Kidney (tissue), 14 donors: Measurements from ENCODE around the gene ARL15. TPM values are rescaled to one million over a fixed set of nuclear protein-coding genes. Genes with fewer than 3 reads are reported as not detected.

Experiments
- DNase-seq, 5 donors: peaks; one replicate each; pipeline ENCODE4 v3.0.0-alpha.2; 2013 to 2020
- FAIRE-seq: peaks from 2 replicates; lab custom pipeline; 2012; peaks lifted over from hg19 to GRCh38; lab: Jason Lieb, UNC
- H3K27ac ChIP-seq, 2 donors: one replicate each; pipeline ENCODE4 v1.7.0; 2013; ENCODE audit warnings: low read depth in 2 of 2, low read length in 2 of 2, inconsistent platforms in 1 of 2
- H3K27me3 ChIP-seq: one replicate; pipeline ENCODE4 v1.7.1; 2013; ENCODE audit warnings: low read length, inconsistent platforms; ENCODE audit not compliant: control insufficient read depth, insufficient read depth
- H3K36me3 ChIP-seq, 3 donors: one replicate each; pipeline versions ENCODE4 v1.7.0 to v1.7.1; 2013; ENCODE audit warnings: low read length in 3 of 3, control low read depth in 1 of 3, inconsistent platforms in 1 of 3; ENCODE audit not compliant: insufficient read depth in 3 of 3, control insufficient read depth in 2 of 3
- H3K4me1 ChIP-seq, 3 donors: one replicate each; pipeline versions ENCODE4 v1.7.0 to v1.7.1; 2013; ENCODE audit warnings: low read length in 3 of 3, inconsistent platforms in 1 of 3, low read depth in 1 of 3; ENCODE audit not compliant: control insufficient read depth in 2 of 3, insufficient read depth in 2 of 3
- H3K4me3 ChIP-seq, 3 donors: one replicate each; pipeline versions ENCODE4 v1.7.0 to v1.8.1; 2013; ENCODE audit warnings: low read length in 3 of 3, control low read depth in 1 of 3, inconsistent platforms in 1 of 3
- H3K9ac ChIP-seq, 3 donors: one replicate each; pipeline versions ENCODE4 v1.7.0 to v1.7.1; 2013; ENCODE audit warnings: low read length in 3 of 3, control low read depth in 1 of 3, inconsistent platforms in 1 of 3
- H3K9me3 ChIP-seq, 3 donors: one replicate each; pipeline versions ENCODE4 v1.7.0 to v1.7.1; 2013; ENCODE audit warnings: low read length in 3 of 3, control low read depth in 1 of 3, inconsistent platforms in 1 of 3; ENCODE audit not compliant: control insufficient read depth in 2 of 3, insufficient read depth in 1 of 3
- CTCF ChIP-seq: IDR thresholded peaks from 3 replicates; pipeline ENCODE4 v1.5.1; 2012; ENCODE audit warnings: mild to moderate bottlenecking, moderate library complexity, borderline replicate concordance; ENCODE audit not compliant: insufficient read depth; ENCODE audit errors: extremely low read depth
- intact Hi-C: fragments of 100-400 bp; cut with DNase I; formaldehyde crosslinking; loops from one replicate; pipeline ENCODE4 v1.11.1; 2022
- polyA plus RNA-seq: library from polyadenylated mRNA; stranded (reverse); fragments of 350-450 nt; fragmentation: Illumina TruSeq; extraction: RNeasy Lipid Tissue Mini Kit (QIAGEN cat#74804); gene quantifications from one replicate; pipeline ENCODE4 v1.2.3, GENCODE V29; 2014; ENCODE audit warnings: low read depth, low replicate concordance; ENCODE audit not compliant: insufficient read depth
- total RNA-seq: library from RNA; stranded (reverse); fragmentation: NEBNext Ultra II Directional; extraction: Animal tissue kit (Norgen Biotek cat#: 25700); gene quantifications from one replicate; pipeline ENCODE4 v1.2.1, GENCODE V29; 2021
- donor health status: control.
- donor health status: control.
- donor health status: control.
- donor health status: control.
- donor health status: control.
- donor health status: DM: yes; HTN: yes; CAD: no.
- donor health status: Normal renal cell carcinoma (clear cell type).

The ARL15 gene
- total and polyA plus RNA-seq, 2 donors from 2014 or later: 21.1 to 36.6 TPM

- no peaks in the 10 kb centered on the region for H3K36me3 ChIP-seq
- intact Hi-C loops: no loop called here
- H3K4me1 ChIP-seq: no peaks in the 10 kb centered on the region
- H3K27ac ChIP-seq: no peak overlapping the region
- FAIRE-seq (no peak), DNase-seq (no peak)
- H3K27me3 ChIP-seq: no peaks in the 10 kb centered on the region
- no peak for TF ChIP-seq CTCF
- no peak overlapping the region for H3K4me3 ChIP-seq
- no peak overlapping the region for H3K9ac ChIP-seq
- H3K9me3 ChIP-seq: no peaks in the 10 kb centered on the region
These were observed 395.3 kb downstream of the ARL15 start for GRCh38 chr5:53915120-53915519.

GRCh38 chr5:53913941-53914340 lies 396.4 kb downstream of the ARL15 start:
- H3K4me3 ChIP-seq: no peak overlapping the region
- no peaks in the 10 kb centered on the region for H3K4me1 ChIP-seq
- intact Hi-C loops: no loop called here
- no peaks in the 10 kb centered on the region for H3K9me3 ChIP-seq
- no peak overlapping the region for H3K27ac ChIP-seq
- no peaks in the 10 kb centered on the region for H3K27me3 ChIP-seq
- DNase-seq (no peak), FAIRE-seq (no peak)
- H3K9ac ChIP-seq: no peak overlapping the region
- no peak for TF ChIP-seq CTCF
- H3K36me3 ChIP-seq: no peaks in the 10 kb centered on the region

GRCh38 chr5:53908757-53909156 lies 401.6 kb downstream of the ARL15 start:
- no peaks in the 10 kb centered on the region for H3K27me3 ChIP-seq
- no peak overlapping the region for H3K9ac ChIP-seq
- no peaks in the 10 kb centered on the region for H3K9me3 ChIP-seq
- H3K4me3 ChIP-seq: no peak overlapping the region
- intact Hi-C loops: no loop called here
- no peaks in the 10 kb centered on the region for H3K4me1 ChIP-seq
- H3K27ac ChIP-seq: no peak overlapping the region
- DNase-seq: no peak
- no peak for FAIRE-seq
- no peak for TF ChIP-seq CTCF
- H3K36me3 ChIP-seq: no peaks in the 10 kb centered on the region

GRCh38 chr5:53907827-53908226 lies 402.5 kb downstream of the ARL15 start:
- FAIRE-seq (no peak), DNase-seq (no peak)
- no peak for TF ChIP-seq CTCF
- intact Hi-C loops: no loop called here
- H3K27ac ChIP-seq: no peak overlapping the region
- no peak overlapping the region for H3K4me3 ChIP-seq
- no peaks in the 10 kb centered on the region for H3K36me3 ChIP-seq
- no peak overlapping the region for H3K9ac ChIP-seq
- no peaks in the 10 kb centered on the region for H3K9me3 ChIP-seq
- H3K4me1 ChIP-seq: no peaks in the 10 kb centered on the region
- H3K27me3 ChIP-seq: no peaks in the 10 kb centered on the region
